ENCODE measurements around the gene RAPGEF2.
"Not testable (repeated sequence)": the region's sequence is repeated elsewhere in the genome, so short reads cannot be mapped to it uniquely, and the experiment has no call there.

Gene RAPGEF2

DNA sequence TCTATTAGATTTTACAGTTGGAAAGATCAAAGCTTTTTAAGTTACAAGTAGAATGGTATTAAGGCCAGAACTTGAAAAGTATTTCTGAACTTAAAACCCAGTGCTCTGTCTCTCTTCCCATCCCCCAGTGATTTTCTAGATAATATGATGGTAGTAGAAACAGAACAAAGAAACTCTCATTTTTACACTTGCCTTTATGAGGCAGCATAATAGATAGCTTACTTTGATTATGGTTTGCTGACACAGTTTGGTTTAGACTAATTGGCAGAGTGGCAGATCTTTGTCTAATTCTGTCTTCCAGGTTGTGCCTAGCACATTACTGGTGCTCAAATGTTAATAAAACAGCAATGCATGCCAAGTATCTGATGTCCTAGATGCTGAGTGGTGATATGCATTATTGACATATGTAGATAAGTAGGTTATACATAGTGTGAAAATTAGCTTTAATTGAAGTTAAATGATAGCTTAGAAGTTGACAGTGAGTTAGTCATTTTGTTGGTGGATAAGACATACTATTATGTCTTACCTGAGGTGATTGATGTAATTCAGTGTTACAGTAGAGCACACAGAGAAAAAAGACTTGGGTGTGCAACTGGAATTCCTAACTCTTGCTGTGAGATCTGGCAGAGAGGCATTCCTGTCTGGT, 4.3 kb upstream of the RAPGEF2 start:
- DNase-seq = no peak

DNA sequence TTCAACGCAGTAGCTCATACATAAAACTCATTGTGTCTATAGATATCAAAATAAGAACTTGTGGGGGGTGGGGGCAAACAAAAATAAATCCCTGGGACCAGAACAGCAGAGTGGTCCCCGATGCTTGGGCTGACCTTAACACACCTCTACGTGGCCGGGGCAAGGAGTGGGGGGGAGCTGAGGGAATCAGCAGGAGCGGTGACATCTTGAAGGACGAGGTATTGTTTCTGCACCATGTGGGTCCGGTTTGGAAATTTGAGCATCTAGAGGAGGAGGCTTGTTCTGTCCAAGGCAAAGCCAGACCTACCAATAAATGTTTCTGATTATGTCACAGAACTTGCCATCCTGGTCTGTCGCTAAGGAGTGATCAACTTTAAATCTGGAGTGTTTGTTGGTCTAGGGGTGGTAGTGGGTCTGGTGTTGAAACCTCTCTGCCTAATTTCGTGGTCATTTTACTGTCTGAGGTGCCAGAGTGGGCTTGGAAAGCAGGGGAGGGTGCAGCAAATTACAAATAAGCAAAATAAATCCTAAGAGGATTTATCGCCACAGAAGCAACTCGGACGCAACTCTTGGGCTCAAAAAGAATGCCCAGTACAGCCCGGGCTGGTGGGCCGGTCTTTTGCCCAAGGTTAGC, 774 bp upstream of the RAPGEF2 start:
- no peak for DNase-seq

DNA sequence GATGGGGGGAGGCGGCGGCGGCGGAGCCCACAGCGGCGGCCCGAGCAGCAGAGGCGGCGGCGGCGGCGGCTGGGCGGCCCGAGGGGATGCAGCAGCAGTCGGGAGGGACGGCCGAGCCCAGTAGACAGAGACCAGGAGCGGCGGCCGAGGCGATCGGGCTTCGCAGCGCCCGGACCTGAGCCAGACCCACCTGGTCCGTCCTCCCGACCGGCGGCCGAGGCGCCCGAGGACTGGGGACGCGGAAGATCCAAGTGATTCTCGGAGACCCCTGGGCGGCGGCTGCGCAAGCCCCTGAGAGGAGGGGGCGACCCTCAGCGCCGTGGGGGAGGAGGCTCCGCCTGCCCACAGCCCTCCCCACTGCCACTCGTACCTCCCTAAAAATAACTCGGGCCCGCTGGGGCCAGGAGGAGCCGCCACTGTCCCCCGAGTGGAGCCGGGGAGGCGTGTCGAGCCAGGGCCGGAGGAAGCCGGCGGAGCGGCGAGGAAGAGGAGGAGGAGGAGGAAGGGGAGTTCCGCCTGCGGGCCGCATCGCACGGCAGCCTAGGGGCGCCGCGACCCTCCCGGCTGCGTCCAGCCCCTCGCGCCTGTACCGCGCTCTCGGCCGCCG, 608 bp downstream of the RAPGEF2 start:
- DNase-seq = peak; percentile 18 to 30

GRCh38 chr4:159104694-159105414, 2.0 kb downstream of the RAPGEF2 start:
- peak in 1 of 2 donors; percentile 13 for DNase-seq

GRCh38 chr4:159105761-159106243, 2.9 kb downstream of the RAPGEF2 start:
- DNase-seq = peak; percentile 49 to 64

- DNase-seq = no peak
Measured at GRCh38 chr4:159106636-159107035, 3.8 kb downstream of the RAPGEF2 start.

GRCh38 chr4:159107203-159107925, 4.5 kb downstream of the RAPGEF2 start:
- no peak for DNase-seq

GRCh38 chr4:159108124-159108523, 5.2 kb downstream of the RAPGEF2 start:
- no peak for DNase-seq

- no peak for DNase-seq
Measured at GRCh38 chr4:159110961-159111360, 8.1 kb downstream of the RAPGEF2 start.

GRCh38 chr4:159111416-159111815, 8.5 kb downstream of the RAPGEF2 start:
- DNase-seq = no peak

GRCh38 chr4:159113366-159113765, 10.5 kb downstream of the RAPGEF2 start:
- DNase-seq = not testable (repeated sequence)

- not testable (repeated sequence) for DNase-seq
Measured at GRCh38 chr4:159116098-159116497, 13.2 kb downstream of the RAPGEF2 start.

GRCh38 chr4:159116693-159117092, 13.8 kb downstream of the RAPGEF2 start:
- DNase-seq = not testable (repeated sequence)

GRCh38 chr4:159117564-159117963, 14.7 kb downstream of the RAPGEF2 start:
- DNase-seq = no peak

- no peak for DNase-seq
Measured at GRCh38 chr4:159117968-159118367, 15.1 kb downstream of the RAPGEF2 start.

- no peak for DNase-seq
Measured at GRCh38 chr4:159121371-159121770, 18.5 kb downstream of the RAPGEF2 start.

- DNase-seq = no peak
Measured at GRCh38 chr4:159126716-159127115, 23.8 kb downstream of the RAPGEF2 start.

DNA sequence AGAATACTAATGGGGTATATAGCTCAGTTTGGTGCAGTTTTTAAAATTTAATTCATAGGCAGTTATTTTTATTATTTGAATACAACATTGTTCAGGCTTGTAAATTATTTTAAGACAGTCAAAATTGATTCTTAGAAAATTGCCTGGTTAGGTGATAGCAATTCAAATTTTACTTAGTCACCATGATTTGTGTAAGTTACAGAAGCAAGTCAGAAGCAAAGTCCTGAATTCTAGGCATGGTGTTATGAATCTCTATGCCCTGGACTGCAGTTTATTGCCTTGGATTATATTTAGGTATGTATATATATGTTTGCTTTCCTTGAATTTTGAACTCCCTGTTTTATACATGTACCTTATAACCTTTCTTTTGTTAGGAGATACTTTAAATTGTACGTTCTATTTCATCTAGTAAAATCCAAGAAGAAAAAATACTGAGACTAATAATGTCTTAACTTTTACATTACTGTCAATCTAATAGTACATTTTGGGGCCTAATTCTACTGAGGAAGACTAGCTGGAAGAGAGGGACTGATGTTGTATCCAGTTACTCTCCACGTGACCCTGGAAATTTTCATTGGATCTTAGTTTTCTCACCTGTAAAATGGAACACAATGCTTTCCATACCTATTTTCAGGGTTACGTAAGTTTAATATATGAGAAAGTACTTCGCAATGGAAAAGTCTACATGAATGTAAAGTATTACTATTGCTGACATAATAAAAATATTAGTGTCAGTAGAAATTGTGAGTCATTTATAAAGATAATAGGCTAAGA, 25.1 kb downstream of the RAPGEF2 start:
- DNase-seq = no peak

- no peak for DNase-seq
Measured at GRCh38 chr4:159129814-159130550, 27.1 kb downstream of the RAPGEF2 start.

- no peak for DNase-seq
Measured at GRCh38 chr4:159131564-159131963, 28.7 kb downstream of the RAPGEF2 start.

DNA sequence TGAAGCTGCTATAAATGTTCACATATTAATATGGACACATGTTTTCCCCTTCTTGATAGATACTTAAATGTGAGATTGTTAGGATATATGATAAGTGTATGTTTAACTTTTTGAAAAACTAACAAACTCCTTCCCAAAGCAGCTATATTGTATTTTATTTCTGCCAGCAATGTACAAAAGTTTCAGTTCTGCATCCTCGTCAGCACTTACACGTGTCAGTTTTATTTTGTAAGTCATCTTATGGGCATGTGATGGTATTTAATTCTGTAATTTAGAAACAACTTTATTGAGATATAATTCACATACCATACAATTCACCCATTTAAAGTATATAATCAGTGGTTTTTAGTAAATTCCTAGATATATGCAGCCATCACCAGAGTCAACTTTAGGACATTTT, 31.6 kb downstream of the RAPGEF2 start:
- peak in 1 of 2 donors; percentile 14 for DNase-seq

All from inflammatory macrophage treated with lipopolysaccharide for 1 hour (primary cell).